NCI-H524 treated with DMSO at 0.1 percent for 48 hours (cell line): ENCODE data around the gene NDUFB2.
"Not testable (repeated sequence)": the region's sequence is repeated elsewhere in the genome, so short reads cannot be mapped to it uniquely, and the experiment has no call there.

Experiments used
- DNase-seq: peaks from one replicate; lab custom pipeline; 2025; lab: John Stamatoyannopoulos, UW

The NDUFB2 gene

DNA sequence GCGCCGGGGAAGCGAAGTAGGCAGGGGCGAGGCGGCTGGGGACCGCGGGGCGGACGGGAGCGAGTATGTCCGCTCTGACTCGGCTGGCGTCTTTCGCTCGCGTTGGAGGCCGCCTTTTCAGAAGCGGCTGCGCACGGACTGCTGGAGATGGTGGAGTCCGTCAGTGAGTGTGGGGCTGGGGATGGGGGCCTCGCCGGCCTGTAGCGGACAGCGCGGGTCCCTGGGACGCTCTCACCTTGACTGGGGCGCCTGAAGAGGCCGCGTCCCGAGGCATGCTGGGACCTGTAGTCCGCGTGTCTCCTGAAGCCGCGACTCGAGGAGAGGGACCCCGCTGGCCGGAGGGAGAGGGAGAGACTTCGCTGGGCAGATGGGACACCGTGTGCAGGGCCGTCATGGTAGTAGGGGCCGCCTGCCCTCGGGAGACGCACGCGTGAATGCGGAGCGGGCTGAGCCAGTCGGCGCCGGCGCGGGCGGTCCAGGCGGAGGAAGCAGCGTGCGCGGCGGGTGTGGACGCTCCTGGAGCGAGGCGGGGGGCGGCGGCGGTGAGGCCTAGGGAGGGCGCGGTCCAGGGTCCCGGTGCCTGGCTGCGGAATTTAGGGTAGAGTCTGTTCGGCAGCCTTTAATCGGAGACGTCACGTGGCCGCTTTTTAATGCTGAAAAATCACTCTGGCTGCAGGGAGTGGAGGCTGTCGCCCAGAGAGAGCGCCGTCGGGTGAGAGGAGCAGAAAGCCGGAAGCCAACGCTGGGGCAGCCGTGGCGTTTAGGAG lies at the start of gene NDUFB2:
Gene NDUFB2 (plus strand): TSS at position 29 of the 767 bp plus-strand sequence. CDS start 37 bp downstream, at position 66.
- DNase-seq: peak; percentile 49

DNA sequence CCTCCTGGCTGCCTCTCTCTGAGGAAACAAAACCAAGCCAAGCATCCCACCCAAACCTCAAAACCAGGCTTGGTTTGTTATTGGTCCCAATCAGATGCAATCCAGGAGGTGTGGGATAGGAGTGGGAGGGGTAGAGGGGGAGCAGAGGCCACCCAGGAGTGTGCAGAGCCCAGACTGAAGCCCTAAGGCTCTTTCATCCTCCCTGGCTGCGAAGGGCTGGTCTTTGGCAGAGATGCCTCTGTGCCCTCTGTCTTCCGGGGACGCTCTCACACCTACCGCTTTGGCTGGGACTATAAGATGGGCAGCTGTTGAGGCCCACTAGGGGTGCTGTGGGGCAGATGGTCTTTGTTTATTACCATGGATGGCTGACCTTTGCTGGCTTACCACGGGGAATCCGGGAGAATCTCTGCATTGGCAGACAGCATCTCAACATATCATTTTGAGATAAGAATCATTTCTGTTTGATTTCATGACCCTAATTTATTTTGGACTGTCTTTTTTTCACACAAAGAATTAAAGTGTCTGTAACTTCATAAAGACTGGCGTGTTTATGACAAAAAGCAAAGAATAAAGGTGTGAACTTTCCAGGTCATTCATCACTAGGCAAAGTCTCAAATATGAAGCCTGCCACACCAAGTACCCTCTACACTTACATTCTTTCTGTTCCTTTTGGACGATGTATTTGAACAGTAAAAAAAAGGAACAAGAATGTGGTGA lies 49.4 kb upstream of the NDUFB2 start:
- peak; percentile 53 for DNase-seq

- DNase-seq: no peak
Observed at GRCh38 chr7:140649556-140650205, 46.8 kb upstream of the NDUFB2 start.

DNA sequence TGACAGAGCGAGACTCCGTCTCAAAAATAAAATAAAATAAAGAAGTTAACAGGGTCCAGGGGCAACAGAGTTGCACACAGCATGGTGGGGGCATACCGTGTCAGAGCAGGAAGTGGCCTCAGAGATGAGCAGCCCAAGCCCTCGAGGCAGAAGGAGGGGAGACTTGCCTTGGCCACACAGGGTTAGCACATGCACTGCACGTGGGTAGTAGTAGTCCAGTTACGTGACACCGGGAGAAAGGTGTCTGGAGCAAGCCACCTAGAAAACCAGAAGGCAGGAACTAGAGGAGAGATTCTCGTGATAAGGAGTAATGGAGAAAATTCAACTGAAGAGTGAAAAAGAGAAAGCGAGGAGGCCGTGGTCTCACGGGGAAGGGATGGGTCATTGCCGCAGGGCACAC lies 46.1 kb upstream of the NDUFB2 start:
- DNase-seq: no peak

DNA sequence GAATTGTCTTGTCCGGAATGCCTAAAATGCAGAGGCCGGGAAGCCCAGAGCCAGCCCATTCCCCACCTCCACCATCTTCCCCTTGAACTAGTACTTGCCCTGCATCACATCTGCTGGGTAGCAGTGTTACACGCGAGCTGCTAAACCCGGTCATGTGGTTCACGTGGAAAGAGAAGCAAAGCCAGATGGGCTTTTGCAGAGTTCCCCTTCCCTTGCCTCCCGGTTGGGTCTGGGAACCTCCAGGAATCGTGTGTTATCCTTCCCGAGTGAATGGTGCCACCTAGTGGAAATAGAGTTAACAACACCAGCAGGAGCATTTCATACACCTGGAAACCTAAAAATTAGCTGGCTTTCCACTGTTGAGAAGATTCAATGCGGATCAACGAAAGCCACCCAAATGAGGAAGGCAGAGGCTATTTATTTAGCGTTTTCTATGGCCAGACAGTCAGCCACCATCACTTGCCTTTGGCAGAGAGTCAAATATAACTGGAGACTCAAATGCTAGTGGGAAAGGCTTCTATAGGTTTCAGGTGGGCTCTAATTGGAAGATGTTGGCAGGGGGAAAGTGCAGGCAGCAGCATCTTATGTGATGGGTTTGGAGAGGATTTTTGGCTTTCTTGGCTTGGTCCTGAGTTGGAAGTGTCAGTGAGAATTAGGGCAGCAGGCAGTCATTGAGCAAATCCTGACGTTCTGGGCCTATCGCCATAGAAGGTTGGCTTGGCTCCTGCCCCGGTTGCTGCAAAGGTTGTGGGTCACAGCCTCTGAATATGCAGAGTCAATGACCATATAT lies 43.0 kb upstream of the NDUFB2 start:
- peak; percentile 70 for DNase-seq

DNA sequence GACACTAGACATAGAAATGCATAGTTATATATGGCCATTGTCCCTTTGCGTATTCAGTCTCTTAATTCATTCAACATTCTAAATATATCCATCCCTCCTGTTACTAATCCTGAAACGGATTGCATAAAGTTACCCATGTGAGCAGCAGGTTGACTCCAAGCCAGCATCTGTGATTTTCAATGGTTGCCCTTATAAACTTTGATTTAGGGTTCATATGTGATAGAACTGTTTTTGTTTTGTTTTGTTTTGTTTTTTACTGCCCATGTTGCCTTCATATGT lies 42.5 kb upstream of the NDUFB2 start:
- no peak for DNase-seq

DNA sequence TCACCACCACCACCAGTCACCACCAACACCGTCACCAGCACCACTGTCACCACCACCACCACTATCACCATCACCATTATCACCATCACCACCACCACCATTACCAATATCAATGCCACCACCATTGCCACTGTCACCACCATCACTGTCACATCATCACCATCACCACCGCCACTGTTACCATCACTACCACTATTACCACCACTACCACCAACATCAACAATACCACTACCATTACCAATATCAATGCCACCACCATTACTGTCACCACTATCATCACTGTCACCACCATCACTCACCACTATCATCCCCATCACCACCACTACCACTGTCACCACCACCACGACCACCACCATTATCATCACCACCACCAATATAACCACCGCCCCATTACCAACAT lies 41.8 kb upstream of the NDUFB2 start:
- no peak for DNase-seq

DNA sequence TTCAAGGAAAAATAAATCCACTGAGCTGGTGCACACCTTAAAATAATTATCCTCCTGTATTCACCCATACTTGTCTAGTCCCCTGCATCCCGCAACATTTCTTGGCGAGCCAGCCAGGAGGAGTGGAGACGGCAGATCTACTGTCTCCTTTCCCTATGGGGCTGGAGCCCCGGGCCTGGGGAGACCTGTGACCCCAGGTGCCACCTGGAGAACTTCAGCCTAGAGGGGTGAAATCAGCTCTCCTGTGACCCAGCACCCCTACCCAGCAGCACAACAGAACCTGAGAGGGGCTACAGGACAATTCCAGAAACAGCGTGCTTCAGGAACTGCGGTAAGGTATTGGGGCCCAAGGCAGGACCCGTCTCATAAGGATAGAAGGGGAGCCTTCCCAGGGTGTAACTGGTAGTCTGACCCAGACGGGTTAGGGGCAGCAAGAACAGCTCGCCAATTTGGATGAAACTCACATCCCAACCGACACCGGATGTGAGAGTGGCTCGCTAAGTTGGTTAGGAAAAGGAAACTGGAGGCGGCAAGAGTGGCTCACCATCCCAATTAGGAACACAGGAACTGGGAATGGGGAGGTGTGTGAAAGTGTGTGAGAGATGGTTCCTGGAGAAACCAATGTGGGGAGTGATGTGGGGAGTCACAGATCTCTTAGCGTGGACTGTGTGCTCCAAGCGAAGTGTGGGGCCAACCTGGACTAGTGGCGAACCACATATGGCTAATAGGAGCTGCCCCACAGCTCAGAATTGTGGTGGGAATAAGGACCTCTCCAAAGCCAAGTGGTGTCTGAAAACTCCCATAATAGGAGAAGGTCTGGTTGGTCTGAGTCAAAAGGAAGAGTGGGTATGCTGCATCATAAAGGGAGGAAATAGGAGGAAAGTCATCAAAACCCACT lies 40.7 kb upstream of the NDUFB2 start:
- DNase-seq: no peak

DNA sequence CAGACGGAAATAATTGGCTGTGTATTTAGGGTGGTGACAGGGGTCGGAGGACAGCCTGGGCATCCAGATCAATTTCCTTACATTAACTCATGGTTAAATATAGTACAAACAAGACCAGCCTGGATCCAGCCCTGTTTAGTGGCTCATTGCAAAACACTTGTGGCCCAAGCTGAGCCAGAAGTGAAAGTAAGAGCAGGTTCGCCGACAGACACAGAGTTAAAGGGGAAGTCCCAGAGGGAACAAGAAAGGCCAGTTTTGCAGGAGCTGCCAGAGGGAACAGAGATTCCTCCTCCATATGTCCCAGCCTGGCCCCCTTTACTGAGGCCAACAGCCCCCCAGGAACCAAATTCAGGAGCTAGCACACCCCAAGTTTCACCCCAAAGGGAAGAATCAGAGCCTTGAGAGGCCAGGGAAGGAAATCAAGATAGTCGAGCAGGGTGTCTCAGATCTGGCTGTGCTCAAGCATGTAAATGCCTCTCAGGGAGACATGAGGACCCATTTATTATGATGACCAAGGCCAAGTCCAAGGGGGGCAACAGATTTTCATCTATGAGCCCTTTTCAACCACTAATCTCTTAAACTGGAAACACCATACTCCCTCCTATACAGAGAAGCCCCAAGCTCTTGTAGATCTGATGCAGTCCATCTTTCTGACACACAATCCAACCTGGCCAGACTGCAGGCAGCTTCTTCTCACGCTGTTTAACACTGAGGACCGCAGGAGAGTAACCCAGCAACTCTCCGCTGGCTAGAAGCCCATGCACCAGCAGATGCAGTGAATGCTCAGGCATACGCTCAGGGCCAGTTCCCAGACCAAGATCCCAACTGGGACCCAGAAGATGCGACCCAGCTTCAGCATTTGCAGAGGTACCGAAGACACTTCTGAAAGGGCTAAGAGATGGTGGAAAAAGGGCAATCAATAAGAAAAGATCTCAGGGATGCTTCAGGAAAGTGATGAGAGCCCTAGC lies 39.7 kb upstream of the NDUFB2 start:
- no peak for DNase-seq

DNA sequence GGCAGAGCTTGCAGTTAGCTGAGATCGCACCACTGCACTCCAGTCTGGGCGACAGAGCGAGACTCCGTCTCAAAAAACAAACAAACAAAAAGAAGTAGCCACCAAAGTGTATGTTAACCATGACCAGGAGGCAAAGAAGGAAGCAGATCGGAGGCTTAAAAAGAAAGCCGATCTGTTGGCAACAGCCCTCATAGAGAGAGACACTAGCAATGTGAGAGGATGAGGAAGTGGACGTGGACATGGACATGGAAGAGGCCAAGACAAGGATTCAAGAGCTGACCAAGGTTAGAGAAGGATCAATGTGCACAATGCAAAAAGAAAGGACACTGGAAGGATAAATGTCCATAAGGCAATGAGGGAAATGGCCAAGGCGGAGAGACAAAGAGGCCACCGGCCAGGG lies 38.6 kb upstream of the NDUFB2 start:
- DNase-seq: no peak

GRCh38 chr7:140659856-140660255 lies 36.7 kb upstream of the NDUFB2 start:
- no peak for DNase-seq

DNA sequence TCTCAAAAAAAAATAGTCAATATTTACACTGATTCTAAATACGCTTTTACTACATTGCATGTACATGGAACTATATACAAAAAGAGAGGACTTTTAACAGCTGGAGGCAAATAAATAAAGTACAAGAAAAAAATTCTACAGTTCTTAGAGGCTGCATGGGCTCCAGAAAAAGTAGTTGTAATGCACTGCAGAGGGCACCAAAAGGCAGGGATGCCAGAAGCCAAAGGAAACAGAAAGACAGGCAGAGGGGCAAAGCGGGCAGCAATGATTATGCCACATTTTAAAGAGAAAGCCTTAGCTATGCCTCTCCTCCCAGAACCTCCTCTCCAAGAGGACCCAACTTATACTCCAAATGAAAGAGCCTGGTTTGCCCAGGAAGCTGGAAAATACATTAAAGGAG lies 35.4 kb upstream of the NDUFB2 start:
- DNase-seq: no peak

DNA sequence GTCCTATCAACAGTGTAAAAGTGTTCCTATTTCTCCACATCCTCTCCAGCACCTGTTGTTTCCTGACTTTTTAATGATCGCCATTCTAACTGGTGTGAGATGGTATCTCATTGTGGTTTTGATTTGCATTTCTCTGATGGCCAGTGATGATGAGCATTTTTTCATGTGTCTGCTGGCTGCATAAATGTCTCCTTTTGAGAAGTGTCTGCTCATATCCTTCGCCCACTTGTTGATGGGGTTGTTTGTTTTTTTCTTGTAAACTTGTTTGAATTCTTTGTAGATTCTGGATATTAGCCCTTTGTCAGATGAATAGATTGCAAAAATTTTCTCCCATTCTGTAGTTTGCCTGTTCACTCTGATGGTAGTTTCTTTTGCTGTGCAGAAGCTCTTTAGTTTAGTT lies 33.6 kb upstream of the NDUFB2 start:
- DNase-seq: not testable (repeated sequence)

- no peak for DNase-seq
Observed at GRCh38 chr7:140667476-140667875, 29.0 kb upstream of the NDUFB2 start.

DNA sequence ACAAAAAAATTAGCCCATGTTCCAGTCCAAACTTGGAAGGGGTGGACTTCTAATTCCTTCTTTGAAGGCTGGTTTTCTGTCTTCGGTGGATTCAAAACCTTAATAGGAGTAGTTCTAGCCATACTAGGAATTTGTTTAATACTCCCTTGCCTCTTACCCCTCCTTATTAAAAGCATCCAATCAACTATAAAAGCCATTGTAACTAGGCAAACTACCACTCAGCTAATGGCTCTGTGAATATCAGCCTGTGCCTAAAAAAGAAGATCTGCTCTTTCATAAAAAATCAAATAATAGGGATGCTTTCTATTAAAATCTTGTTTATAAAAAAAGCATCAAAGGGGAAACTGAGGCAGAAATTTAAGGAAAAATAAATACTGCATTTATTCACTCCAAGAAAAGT lies 27.9 kb upstream of the NDUFB2 start:
- no peak for DNase-seq

- no peak for DNase-seq
Observed at GRCh38 chr7:140669352-140669751, 27.2 kb upstream of the NDUFB2 start.

- DNase-seq: not testable (repeated sequence)
Observed at GRCh38 chr7:140669862-140670261, 26.6 kb upstream of the NDUFB2 start.

DNA sequence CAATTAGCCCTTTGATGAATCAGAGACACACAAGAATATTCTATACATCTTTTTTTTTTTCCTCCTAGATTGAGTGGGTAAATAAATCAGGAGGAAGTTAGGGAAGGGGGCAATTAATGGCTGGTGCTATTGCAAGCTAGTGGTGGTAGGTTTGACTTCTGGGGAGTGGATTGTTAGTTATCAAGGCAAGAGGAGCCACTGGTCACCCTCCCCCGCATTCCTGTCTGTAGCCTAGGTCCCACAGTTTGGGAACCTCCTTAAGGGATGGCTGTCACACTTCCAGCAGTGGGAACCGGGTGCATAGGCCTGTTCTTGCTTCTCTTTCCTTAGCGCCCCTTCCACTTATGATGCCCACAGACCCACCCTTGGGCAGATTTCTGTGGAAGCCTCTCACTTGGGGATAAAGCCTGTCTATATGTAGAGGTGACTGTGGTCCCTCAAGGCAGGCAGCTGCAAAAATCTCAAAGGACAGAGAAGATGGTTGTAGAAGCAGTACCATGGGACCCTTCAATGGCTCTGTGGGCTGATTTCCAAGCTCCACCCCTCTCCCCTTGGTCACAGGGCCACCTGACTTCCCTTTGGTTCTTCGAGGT lies 26.1 kb upstream of the NDUFB2 start:
- DNase-seq: no peak

- DNase-seq: no peak
Observed at GRCh38 chr7:140671966-140672365, 24.5 kb upstream of the NDUFB2 start.
